AG04450 (cell line): ENCODE results near the gene HMX1. TPM values are rescaled to one million over a fixed set of nuclear protein-coding genes. Genes with fewer than 3 reads are reported as not detected.

Experiments used
- CTCF ChIA-PET: fragments of 300-600, 350-600 bp; formaldehyde crosslinking; extraction: SDS; loops from one replicate; lab custom pipeline; 2022; ENCODE audit warnings: antibody characterized with exemption, inconsistent platforms; lab: Charles Lee
- POLR2A ChIA-PET: fragments of 350-600 bp; formaldehyde crosslinking; extraction: SDS; loops from one replicate; lab custom pipeline; 2021; ENCODE audit warnings: antibody characterized with exemption, inconsistent platforms; lab: Yijun Ruan, JAX
- DNase-seq: peaks from one replicate; pipeline ENCODE4 v3.0.0-alpha.2; 2011; ENCODE audit warnings: low read depth, low spot score
- H3K27ac ChIP-seq: one replicate; pipeline ENCODE4 v1.5.1; 2012; ENCODE audit warnings: low read depth, low read length, control low read depth
- H3K27me3 ChIP-seq: one replicate; pipeline ENCODE4 v1.6.0; 2012; ENCODE audit warnings: low read length; ENCODE audit not compliant: control insufficient read depth, insufficient read depth
- H3K4me3 ChIP-seq: 2 replicates; pipeline ENCODE4 v1.5.1; 2011; ENCODE audit warnings: mild to moderate bottlenecking, low read depth, low read length, control low read depth
- H3K9me3 ChIP-seq: 2 replicates; pipeline ENCODE4 v1.5.1; 2012; ENCODE audit warnings: low read length; ENCODE audit not compliant: control insufficient read depth, insufficient read depth
- CTCF ChIP-seq: IDR thresholded peaks from 2 replicates; pipeline ENCODE4 v1.5.1; 2011; ENCODE audit warnings: low read depth, low read length, control low read depth, inconsistent platforms
- polyA plus RNA-seq: library from polyadenylated mRNA; depleted of rRNA; stranded (reverse); fragments of >200 nt; gene quantifications from 2 replicates; pipeline ENCODE4 v1.2.3, GENCODE V29; 2011

Gene HMX1
- polyA plus RNA-seq, 1 experiment = not detected

- no peak for TF ChIP-seq CTCF
- Histone ChIP-seq H3K9me3 (no peaks in the 10 kb centered on the region; the same call in 1 of the 2 replicates), H3K27ac (no peak overlapping the region), H3K4me3 (no peak overlapping the region), H3K27me3 (peaks cover 72% of the 10 kb centered on the region)
- ChIA-PET CTCF (no interaction called here), POLR2A (no interaction called here)
- no peak for DNase-seq
Observed at GRCh38 chr4:8867624-8868320, 3.9 kb downstream of the HMX1 start.

- no peaks in the 10 kb centered on the region; the same call in 1 of the 2 replicates for H3K9me3 ChIP-seq
- CTCF ChIA-PET = no interaction called here
- DNase-seq = no peak
- TF ChIP-seq CTCF = no peak
- H3K27ac ChIP-seq = no peak overlapping the region
- H3K27me3 ChIP-seq = peaks cover 71% of the 10 kb centered on the region
- POLR2A ChIA-PET = no interaction called here
- no peak overlapping the region for H3K4me3 ChIP-seq
Observed at GRCh38 chr4:8866828-8867623, 4.6 kb downstream of the HMX1 start.

GRCh38 chr4:8866421-8866820, 5.2 kb downstream of the HMX1 start:
- Histone ChIP-seq H3K4me3 (no peak overlapping the region), H3K9me3 (no peaks in the 10 kb centered on the region; the same call in 1 of the 2 replicates), H3K27ac (no peak overlapping the region), H3K27me3 (peaks cover 77% of the 10 kb centered on the region)
- POLR2A ChIA-PET = no interaction called here
- no peak for TF ChIP-seq CTCF
- no peak for DNase-seq
- CTCF ChIA-PET = no interaction called here

GRCh38 chr4:8865681-8866310, 5.8 kb downstream of the HMX1 start:
- ChIA-PET POLR2A (no interaction called here), CTCF (no interaction called here)
- peaks cover 77% of the 10 kb centered on the region for H3K27me3 ChIP-seq
- no peak overlapping the region for H3K27ac ChIP-seq
- H3K4me3 ChIP-seq = no peak overlapping the region
- H3K9me3 ChIP-seq = no peaks in the 10 kb centered on the region; the same call in 1 of the 2 replicates
- TF ChIP-seq CTCF = no peak
- DNase-seq = no peak
